Memory B cell (primary cell): ENCODE measurements around the gene DMD.

Experiments
- ATAC-seq: fragments of 150-1000 bp; cut with Tn5 transposase; 2 replicates; pipeline ENCODE4 v1.10.0; 2021; ENCODE audit warnings: low read depth, mild to moderate bottlenecking, moderate library complexity
- DNase-seq, 2 donors: peaks; one replicate each; pipeline ENCODE4 v3.0.0; 2022; ENCODE audit warnings: low spot score in 2 of 2
- H3K27ac Mint-ChIP-seq: one replicate; pipeline ENCODE4 v1.8.0; 2022; ENCODE audit warnings: mild to moderate bottlenecking, moderate library complexity, mixed read lengths
- H3K27me3 Mint-ChIP-seq: one replicate; pipeline ENCODE4 v1.8.0; 2022; ENCODE audit warnings: mixed read lengths
- H3K36me3 Mint-ChIP-seq: one replicate; pipeline ENCODE4 v1.8.0; 2022; ENCODE audit warnings: mild to moderate bottlenecking, mixed read lengths
- H3K4me1 Mint-ChIP-seq: one replicate; pipeline ENCODE4 v1.8.0; 2022; ENCODE audit warnings: mixed read lengths
- H3K4me3 Mint-ChIP-seq: one replicate; pipeline ENCODE4 v1.8.0; 2022; ENCODE audit warnings: mild to moderate bottlenecking, moderate library complexity, mixed read lengths
- H3K9me3 Mint-ChIP-seq: one replicate; pipeline ENCODE4 v1.8.0; 2022; ENCODE audit warnings: mixed read lengths

Gene DMD

GRCh38 chrX:31545726-31546125 is 1665.6 kb downstream of the DMD start:
- Mint-ChIP-seq H3K36me3 (no peaks in the 10 kb centered on the region), H3K4me3 (no peak overlapping the region), H3K27me3 (no peaks in the 10 kb centered on the region), H3K4me1 (no peaks in the 10 kb centered on the region), H3K9me3 (no peaks in the 10 kb centered on the region), H3K27ac (no peak overlapping the region)
- ATAC-seq (no peak), DNase-seq (no peak)

- Mint-ChIP-seq H3K9me3 (no peaks in the 10 kb centered on the region), H3K36me3 (no peaks in the 10 kb centered on the region), H3K27me3 (no peaks in the 10 kb centered on the region), H3K4me3 (no peak overlapping the region), H3K4me1 (no peaks in the 10 kb centered on the region), H3K27ac (no peak overlapping the region)
- ATAC-seq (no peak), DNase-seq (no peak)
These were observed 1666.2 kb downstream of the DMD start for GRCh38 chrX:31545191-31545590.

- Mint-ChIP-seq H3K36me3 (no peaks in the 10 kb centered on the region), H3K27me3 (no peaks in the 10 kb centered on the region), H3K4me1 (no peaks in the 10 kb centered on the region), H3K9me3 (no peaks in the 10 kb centered on the region), H3K27ac (no peak overlapping the region), H3K4me3 (no peak overlapping the region)
- ATAC-seq (no peak), DNase-seq (no peak)
These were observed 1667.7 kb downstream of the DMD start for GRCh38 chrX:31543634-31544033.

DNA sequence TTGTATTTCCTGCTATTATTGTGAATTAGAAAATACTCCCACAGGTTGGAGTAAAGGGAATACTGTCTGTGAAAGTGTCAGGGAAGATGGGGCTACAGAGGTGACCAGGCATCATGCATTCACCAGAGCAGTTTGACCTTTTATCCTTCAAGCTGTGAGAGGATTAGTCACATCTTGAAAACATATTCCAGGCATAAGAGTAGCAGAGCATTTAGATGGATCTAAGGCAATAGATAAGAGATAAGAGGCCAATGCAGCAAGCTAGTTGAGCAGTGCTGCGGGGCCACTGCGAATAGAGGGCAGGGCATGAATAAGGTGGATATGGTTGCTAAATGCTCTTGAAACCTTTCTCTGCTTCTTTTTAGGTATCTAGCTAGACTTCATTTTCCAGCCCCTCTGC is 1668.8 kb downstream of the DMD start:
- Mint-ChIP-seq H3K4me1 (no peaks in the 10 kb centered on the region), H3K9me3 (no peaks in the 10 kb centered on the region), H3K27ac (no peak overlapping the region), H3K27me3 (no peaks in the 10 kb centered on the region), H3K36me3 (no peaks in the 10 kb centered on the region), H3K4me3 (no peak overlapping the region)
- DNase-seq (no peak), ATAC-seq (no peak)

- Mint-ChIP-seq H3K9me3 (peaks cover 3% of the 10 kb centered on the region), H3K27me3 (no peaks in the 10 kb centered on the region), H3K36me3 (no peaks in the 10 kb centered on the region), H3K4me1 (no peaks in the 10 kb centered on the region), H3K4me3 (no peak overlapping the region), H3K27ac (no peak overlapping the region)
- DNase-seq, result no peak
- no peak for ATAC-seq
These were observed 1671.0 kb downstream of the DMD start for GRCh38 chrX:31540313-31540712.

DNA sequence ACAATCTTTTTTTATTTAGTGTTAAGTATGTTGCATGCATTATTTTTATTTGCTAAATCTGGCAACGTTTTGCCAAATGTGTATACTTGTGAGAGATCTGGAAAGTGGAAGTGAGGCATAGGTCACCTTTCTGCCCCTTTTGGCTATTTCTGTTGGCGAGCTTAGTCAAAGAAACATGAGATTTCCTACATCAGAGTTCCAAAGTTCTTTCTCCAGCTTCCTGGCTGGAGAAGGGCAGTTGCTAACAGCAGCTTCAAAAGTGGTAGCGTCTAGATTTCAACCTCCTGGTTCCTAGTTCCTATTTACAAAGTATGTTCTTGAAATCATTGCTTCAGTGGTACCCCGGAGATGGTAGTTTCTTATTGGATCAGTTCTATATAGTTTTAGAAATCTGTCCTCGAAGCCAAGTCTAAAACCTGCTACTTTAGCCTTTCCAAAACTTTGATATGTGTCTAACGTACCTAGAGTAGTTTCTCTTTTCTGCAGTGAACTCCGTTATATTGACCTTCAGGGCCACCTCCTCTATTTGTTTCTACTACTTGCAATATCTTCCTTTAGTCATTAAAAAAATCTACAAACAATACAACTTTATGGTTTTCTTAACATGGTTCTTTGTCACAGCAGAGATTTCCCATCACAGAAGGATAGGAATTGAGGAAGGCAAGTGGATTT is 1683.8 kb downstream of the DMD start:
- ATAC-seq (no peak), DNase-seq (no peak)

DNA sequence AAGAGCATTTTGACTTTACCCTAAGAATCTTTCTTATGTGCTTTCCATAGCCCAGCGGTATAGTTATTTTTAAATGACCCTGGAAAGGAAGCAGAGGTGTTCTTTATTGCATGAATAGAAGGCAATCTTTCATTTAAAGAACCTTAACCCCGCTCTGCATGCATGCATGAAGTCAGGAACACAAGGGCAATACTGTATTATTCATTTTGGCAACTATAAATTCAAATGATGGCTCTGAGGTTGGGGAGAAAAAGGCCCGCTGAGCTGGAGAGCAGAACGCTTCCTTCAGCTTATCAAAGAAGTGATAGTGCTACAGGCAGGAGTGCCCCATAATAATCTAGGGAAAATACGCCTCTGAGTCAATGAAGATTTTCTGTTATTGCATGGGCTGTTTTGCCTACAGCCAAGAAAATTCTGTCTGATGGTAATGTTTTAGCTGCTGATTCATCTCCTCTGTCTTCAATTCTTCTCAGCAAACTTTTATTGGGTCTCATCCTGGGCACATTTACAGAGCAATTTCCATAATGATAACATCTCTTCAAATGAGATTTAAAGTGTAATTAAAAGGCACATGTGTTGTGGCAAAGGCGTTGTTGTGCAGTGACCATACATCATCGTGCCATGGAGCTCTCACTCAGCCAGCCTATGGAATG is 1687.3 kb downstream of the DMD start:
- Mint-ChIP-seq H3K27me3 (no peaks in the 10 kb centered on the region), H3K36me3 (no peaks in the 10 kb centered on the region), H3K27ac (no peak overlapping the region), H3K4me1 (no peaks in the 10 kb centered on the region), H3K9me3 (peaks cover 2% of the 10 kb centered on the region), H3K4me3 (no peak overlapping the region)
- DNase-seq (no peak), ATAC-seq (no peak)

More for the DNA sequence above, 1683.8 kb downstream of the DMD start:
- no peak overlapping the region for H3K27ac Mint-ChIP-seq
- H3K36me3 Mint-ChIP-seq, result no peaks in the 10 kb centered on the region
- no peaks in the 10 kb centered on the region for H3K27me3 Mint-ChIP-seq
- H3K4me3 Mint-ChIP-seq, result no peak overlapping the region
- no peaks in the 10 kb centered on the region for H3K4me1 Mint-ChIP-seq
- no peaks in the 10 kb centered on the region for H3K9me3 Mint-ChIP-seq

- Mint-ChIP-seq H3K9me3 (peaks cover 2% of the 10 kb centered on the region), H3K27me3 (no peaks in the 10 kb centered on the region), H3K4me3 (no peak overlapping the region), H3K27ac (no peak overlapping the region), H3K36me3 (no peaks in the 10 kb centered on the region), H3K4me1 (no peaks in the 10 kb centered on the region)
- DNase-seq (no peak), ATAC-seq (no peak)
These were observed 1688.6 kb downstream of the DMD start for GRCh38 chrX:31522760-31523159.

DNA sequence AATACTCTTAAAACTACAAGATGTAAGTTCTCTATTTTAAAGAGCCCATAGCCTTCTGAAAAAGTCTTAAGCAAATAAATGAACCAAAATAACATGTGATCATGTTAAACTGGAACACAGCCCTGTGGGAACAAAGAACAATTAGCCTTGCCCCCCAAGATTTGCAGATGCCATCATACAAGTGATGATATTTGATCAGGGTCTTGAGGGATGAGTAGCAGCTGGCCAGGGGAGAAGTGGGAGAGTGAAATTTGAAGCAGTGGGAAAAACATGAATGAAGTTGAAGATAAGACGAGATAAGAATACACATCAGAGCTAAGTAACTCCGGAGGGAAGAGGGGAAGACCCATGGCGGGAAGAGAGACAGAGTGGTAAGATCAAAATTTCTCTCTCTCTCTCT is 1689.4 kb downstream of the DMD start:
- H3K4me1 Mint-ChIP-seq, result no peaks in the 10 kb centered on the region
- H3K4me3 Mint-ChIP-seq, result no peak overlapping the region
- DNase-seq, result no peak
- no peak for ATAC-seq
- H3K27ac Mint-ChIP-seq, result no peak overlapping the region
- no peaks in the 10 kb centered on the region for H3K27me3 Mint-ChIP-seq
- H3K36me3 Mint-ChIP-seq, result no peaks in the 10 kb centered on the region
- H3K9me3 Mint-ChIP-seq, result peaks cover 2% of the 10 kb centered on the region

DNA sequence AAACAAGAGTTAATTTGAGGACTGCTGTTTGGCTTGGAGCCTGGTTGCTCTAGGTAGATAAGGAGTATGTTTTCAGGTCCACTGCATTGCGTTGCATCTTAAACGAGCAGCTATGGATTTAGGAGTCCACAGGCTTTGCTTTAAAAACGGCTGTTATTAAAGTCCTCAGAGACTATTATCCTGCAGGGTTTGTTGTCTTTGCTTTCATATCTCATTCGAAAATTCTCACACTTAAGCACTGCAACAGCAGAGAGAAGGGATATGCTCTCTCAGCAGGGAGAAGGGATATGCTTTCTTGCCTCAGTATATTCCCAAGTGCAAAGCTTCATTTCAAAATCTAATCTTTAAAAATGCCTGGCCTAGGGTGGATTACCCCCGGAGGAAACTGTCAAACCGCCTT is 1694.8 kb downstream of the DMD start:
- H3K36me3 Mint-ChIP-seq, result no peaks in the 10 kb centered on the region
- no peaks in the 10 kb centered on the region for H3K27me3 Mint-ChIP-seq
- ATAC-seq, result no peak
- DNase-seq, result no peak
- no peak overlapping the region for H3K4me3 Mint-ChIP-seq
- peaks cover 2% of the 10 kb centered on the region for H3K9me3 Mint-ChIP-seq
- no peak overlapping the region for H3K27ac Mint-ChIP-seq
- H3K4me1 Mint-ChIP-seq, result no peaks in the 10 kb centered on the region

GRCh38 chrX:31508338-31508737 is 1703.0 kb downstream of the DMD start:
- ATAC-seq (no peak), DNase-seq (no peak)
- Mint-ChIP-seq H3K9me3 (no peaks in the 10 kb centered on the region), H3K27ac (no peak overlapping the region), H3K36me3 (no peaks in the 10 kb centered on the region), H3K27me3 (no peaks in the 10 kb centered on the region), H3K4me1 (no peaks in the 10 kb centered on the region), H3K4me3 (no peak overlapping the region)

- Mint-ChIP-seq H3K9me3 (no peaks in the 10 kb centered on the region), H3K27ac (no peak overlapping the region), H3K4me3 (no peak overlapping the region), H3K4me1 (no peaks in the 10 kb centered on the region), H3K27me3 (no peaks in the 10 kb centered on the region), H3K36me3 (no peaks in the 10 kb centered on the region)
- DNase-seq, result no peak
- ATAC-seq, result no peak
These were observed 1704.4 kb downstream of the DMD start for GRCh38 chrX:31506928-31507327.

- no peak overlapping the region for H3K27ac Mint-ChIP-seq
- ATAC-seq, result no peak
- no peak for DNase-seq
These were observed 1705.0 kb downstream of the DMD start for GRCh38 chrX:31506360-31506759.

GRCh38 chrX:31500921-31501320 is 1710.4 kb downstream of the DMD start:
- Mint-ChIP-seq H3K27ac (no peak overlapping the region), H3K27me3 (no peaks in the 10 kb centered on the region), H3K4me1 (no peaks in the 10 kb centered on the region), H3K4me3 (no peak overlapping the region), H3K36me3 (no peaks in the 10 kb centered on the region), H3K9me3 (peaks cover 2% of the 10 kb centered on the region)
- DNase-seq (no peak), ATAC-seq (no peak)

More at GRCh38 chrX:31506360-31506759, 1705.0 kb downstream of the DMD start:
- Mint-ChIP-seq H3K4me1 (no peaks in the 10 kb centered on the region), H3K4me3 (no peak overlapping the region), H3K36me3 (no peaks in the 10 kb centered on the region), H3K27me3 (no peaks in the 10 kb centered on the region), H3K9me3 (no peaks in the 10 kb centered on the region)

DNA sequence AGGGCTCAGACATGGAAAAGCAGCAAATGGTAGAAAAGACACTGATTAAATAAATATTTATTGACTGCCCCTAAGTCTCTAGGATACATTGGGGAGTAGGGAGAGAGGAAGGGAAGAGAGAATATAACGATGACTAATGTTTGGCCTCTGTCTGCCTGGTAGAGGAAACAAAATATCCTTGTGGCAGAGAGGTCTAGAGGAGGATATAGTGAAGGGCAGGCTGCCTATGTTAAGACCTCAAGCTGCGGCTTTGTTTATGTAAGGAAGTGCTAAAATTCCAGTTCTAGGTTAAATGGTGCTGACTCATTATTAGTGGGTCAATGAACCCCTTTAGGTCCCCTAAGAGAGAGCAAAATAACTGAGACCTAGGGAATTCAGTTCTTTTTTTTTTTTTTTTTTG is 1712.2 kb downstream of the DMD start:
- Mint-ChIP-seq H3K4me1 (no peaks in the 10 kb centered on the region), H3K27ac (no peak overlapping the region), H3K9me3 (peaks cover 2% of the 10 kb centered on the region), H3K4me3 (no peak overlapping the region), H3K27me3 (no peaks in the 10 kb centered on the region), H3K36me3 (no peaks in the 10 kb centered on the region)
- no peak for ATAC-seq
- no peak for DNase-seq
